GM18858 (cell line): ENCODE data around the gene PNPLA2.

ENCODE experiments used
- ATAC-seq: cut with Tn5 transposase; IDR thresholded peaks from one replicate; pipeline ENCODE4 v1.9.1; 2021; ENCODE audit not compliant: unreplicated experiment

PNPLA2 gene

DNA sequence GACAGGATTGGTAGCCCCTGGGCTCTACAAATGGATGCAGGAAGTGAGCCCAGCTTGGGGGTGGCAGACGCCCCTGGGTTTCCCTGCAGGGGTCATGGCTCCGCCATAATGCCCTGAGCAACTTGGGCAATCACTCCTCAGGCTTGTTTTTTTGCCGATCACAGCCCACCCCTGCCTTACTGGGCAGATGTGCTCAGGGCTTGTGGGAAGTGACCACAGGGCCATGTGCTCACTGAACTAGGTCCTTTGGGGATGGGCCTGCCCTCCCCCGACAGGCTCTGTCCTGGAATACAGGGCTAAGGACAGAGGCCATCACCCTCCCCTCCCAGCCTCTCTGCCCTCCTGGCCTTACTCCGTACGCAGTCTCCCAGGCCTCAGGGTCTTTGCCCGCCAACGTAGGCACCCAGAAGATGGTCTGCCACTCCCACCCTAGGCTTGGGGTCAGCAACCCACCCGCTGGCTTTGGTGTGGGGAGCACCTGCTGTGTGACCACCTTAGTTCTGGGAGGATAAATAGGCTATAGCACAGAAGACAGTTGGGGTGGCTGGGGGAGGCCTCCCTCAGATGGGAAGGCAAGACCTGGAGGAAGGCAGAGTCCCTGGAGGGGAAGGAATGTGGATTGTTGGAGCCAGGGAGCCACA lies 5.1 kb upstream of the PNPLA2 start:
- no peak for ATAC-seq

DNA sequence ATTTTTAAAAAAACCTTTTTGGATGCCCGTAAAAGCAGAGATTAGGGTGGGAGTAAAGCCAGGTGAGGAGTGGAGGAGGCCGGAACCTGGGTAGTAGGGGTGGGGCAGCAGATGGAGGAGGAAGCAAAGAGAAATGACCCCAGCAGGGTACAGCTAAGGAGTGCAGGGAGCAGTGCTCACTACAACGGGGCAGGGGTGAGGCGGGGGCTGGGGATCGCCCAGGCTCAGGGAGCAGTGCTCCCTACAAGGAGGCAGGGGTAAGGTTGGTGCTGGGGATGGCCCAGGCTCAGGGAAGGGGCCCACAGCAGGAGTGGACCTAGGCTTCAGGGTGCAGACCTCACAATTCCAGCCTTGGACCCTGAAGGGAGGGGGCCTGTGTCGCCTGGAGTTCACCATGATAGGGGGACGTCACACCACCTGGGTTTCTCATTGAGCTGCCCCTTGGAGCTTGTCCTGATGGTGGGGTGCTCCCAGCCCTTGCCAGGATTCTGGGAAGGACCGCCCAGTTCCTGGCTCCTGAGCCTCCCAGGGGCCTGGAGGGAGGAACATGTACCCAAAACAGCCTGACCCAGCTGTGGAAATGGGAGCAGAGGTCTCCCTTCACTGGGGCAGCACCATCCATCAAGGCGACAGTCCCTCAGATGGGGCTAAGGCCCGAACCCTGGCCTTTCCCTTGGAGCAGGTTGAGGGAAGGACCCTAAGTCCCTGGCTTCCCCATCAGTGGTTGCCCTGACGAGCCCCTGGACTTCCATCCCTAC lies 2.9 kb upstream of the PNPLA2 start:
- ATAC-seq, result no peak

DNA sequence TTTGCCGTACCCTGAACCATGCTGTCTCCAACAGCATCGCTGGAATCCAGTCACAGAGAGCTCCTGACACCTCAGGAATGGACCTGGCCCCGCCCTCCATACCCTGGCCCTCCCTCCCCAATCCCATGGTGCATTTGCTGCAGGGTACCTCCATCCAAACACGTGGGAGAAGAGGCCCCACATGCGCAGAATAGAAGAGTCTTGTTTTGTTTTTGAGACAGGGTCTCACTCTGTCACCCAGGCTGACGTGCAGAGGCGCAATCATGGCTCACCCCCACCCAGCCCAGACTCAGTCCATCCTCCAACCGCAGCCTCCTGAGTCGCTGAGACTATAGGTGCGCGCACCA lies 2.3 kb upstream of the PNPLA2 start:
- no peak for ATAC-seq

- ATAC-seq, result peak; percentile 47
Observed at GRCh38 chr11:819129-819931, 616 bp downstream of the PNPLA2 start.

DNA sequence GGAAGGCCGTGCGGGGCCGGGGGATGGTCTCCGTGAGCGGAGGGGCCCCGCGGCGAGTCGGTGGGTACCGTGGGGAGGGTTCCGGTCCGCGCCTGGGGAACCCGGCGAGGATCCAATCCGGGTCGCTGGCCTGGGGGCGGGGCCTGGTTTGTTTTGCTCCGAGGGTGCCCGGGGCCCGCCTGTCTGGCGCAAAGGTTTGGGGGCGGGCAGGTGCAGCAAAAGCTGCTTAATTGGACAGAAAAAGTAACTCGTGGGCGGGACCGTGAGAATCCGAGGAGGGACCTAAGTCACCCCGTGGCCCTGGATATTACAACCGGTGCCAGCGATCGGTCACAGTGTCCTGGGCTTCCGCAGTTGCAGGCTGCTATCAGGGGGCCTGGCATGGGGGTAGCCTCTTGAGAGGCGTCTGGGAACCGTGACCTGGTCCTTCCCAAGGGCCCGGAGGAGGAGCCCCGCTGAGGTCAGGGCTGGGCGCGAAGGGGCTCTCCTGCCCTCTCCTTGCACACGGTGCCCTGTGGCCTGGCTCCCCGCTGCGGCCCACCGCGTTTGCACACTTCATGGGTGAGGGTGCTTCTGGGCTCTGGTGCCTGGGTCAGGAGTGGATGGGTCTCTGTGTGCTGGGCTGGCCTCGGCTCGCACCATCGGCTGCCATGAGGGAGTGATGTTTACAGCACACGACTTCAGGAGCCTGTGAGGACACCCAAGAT lies 1.4 kb downstream of the PNPLA2 start:
- peak; percentile 39 for ATAC-seq

DNA sequence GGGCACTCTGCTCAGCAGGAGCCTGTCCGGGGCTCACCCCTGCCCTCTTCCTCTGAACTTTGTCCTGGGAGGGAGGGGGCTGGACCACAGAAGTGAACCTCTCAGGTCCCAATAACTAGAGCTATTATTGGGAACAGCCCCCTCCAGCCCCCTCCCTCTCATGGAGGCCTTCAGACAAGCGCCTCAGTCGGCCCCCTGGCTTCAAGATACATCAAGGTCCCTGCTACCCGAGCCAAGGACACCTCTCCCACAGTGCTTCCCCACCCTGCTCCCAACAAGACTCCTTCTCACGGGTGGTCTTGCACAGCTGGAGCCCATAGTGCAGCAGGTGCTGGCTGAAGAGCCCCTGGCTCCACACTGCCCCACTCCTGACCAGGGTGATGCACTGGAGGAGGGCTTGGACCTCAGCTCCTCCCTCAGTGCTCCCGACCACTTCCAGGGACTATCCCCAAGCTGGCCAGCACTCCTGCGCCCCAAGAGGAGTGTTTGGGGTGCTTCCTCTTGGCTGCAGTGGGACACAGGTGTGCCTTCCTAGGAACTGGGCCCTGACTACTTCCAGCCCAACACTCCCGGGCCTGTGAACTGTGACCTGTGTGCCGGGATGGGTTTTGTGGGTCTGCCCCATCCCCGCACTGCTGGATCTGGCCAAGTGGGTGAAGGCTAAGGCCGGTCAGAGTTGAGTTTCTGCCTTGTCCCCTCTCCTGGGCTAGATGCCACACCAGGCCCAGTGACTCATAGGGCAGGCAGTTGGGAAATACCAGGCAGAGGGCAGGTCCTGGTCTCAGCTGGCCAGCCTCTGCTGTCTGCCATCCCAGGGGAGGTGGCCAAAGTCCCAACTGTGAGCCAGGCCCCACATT lies 2.2 kb downstream of the PNPLA2 start:
- no peak for ATAC-seq

- no peak for ATAC-seq
Observed at GRCh38 chr11:821512-822371, 3.0 kb downstream of the PNPLA2 start.

GRCh38 chr11:823441-824291 lies 5.0 kb downstream of the PNPLA2 start:
- ATAC-seq, result no peak

DNA sequence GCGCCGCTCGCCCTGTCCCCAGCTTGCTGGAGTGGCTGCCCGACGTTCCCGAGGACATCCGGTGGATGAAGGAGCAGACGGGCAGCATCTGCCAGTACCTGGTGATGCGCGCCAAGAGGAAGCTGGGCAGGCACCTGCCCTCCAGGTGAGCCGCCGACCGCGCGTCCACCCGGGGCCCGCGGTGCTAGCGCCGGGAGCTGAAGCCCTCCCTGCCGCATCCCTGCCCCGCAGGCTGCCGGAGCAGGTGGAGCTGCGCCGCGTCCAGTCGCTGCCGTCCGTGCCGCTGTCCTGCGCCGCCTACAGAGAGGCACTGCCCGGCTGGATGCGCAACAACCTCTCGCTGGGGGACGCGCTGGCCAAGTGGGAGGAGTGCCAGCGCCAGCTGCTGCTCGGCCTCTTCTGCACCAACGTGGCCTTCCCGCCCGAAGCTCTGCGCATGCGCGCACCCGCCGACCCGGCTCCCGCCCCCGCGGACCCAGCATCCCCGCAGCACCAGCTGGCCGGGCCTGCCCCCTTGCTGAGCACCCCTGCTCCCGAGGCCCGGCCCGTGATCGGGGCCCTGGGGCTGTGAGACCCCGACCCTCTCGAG lies 5.7 kb downstream of the PNPLA2 start:
- no peak for ATAC-seq

DNA sequence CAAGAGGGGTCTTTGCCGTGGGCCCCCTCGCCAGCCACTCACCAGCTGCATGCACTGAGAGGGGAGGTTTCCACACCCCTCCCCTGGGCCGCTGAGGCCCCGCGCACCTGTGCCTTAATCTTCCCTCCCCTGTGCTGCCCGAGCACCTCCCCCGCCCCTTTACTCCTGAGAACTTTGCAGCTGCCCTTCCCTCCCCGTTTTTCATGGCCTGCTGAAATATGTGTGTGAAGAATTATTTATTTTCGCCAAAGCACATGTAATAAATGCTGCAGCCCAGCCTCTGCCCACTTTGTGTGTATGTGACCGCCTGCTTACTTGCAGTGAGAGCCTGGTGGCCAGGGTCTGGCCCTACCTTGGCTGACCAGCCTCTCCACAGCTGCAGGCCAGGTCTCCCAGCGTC lies 6.2 kb downstream of the PNPLA2 start:
- no peak for ATAC-seq

DNA sequence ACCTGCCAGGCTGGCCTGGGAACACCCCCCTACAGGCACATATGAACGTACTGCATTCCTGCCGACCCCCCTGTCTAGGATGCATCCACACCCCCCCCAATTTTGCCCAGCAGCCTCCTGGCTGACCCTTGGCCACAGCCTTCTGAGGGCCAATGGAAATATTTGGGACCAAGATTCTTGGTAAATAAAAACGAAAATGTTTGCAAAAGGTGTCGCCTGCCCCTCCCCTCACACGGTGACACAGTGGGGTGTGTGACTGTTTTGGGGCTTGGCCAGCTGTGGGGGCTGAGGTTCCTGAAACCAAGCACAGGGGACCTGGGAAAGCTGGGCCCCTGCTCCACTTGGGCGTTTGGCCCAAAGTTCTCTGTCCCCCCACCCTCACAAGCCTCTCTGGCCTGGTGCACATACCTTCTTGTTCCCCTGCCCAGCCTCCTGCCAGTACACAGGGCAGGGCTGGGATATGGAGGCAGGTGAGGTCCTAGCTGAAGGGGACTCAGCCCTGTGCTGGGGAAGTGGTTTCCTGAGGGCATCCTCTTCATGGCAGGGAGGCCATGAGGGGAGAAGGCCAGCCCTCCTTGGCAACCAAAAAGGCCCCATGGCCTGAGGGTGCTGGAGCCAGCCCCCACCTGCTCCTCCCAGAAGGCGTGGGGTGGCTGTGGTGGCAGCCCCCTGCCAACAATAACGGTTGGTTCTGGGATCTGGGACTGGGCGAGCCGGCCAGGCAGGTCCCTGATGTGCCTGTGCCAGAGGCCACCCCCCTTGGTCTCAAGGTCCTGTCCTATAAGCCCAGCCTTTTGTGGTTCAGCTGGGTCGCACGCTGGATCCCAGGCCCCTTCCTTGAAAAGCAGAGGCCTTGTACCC lies 6.9 kb downstream of the PNPLA2 start:
- ATAC-seq, result no peak

GRCh38 chr11:826227-826621 lies 7.5 kb downstream of the PNPLA2 start:
- ATAC-seq, result no peak

DNA sequence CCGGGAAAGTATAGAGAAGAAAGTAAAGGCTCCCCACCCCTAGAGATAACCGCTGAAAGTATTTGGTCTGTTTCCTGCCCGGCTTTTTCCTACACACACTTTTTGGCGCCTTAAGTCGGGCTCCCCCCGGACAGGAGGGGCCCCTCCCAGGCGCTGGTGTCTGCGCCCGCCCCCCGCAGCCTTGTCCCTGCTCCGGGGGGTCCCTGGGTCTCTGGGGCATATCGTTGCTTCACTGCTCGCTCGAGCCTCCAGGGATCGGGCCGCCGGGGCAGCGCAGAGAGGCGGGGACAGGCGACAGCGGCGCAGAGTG lies 8.1 kb downstream of the PNPLA2 start:
- ATAC-seq, result no peak

DNA sequence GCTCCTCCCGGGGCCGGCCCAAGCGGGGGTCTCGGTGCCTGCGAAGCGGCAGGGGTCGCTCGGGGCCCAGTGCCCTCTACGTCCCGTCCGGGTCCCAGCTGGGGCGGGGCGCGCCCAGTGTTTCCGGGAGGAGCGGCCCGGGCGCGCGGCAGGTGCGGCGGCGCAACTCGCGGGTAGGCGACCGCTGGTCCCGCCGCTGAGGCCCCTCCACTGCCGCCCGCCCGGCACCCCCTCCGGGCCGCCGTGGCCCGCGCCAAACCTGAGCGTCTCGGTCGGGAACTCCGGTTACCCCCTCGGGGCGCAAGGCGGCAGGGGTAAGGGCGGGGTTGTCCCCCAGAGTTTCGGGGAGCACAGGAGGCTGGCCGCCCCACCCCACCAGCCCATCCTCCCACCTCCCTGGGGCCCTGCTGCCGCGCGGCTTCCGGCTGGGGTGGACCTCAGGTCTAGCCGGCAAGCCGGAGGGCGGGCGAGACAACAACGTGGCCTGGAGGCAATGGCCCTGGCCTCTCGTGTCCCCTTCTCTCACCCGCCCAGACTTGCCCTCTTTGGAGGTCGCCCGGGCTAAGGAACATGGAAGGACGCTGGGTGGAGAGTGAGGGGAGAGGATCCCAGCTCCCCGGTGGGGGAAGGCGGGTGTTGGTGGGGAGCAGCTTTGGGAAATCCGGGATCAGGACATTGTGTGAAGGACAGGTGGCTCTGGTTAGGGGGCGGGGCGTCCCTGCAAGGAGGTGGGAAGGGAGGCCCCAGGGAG lies 8.6 kb downstream of the PNPLA2 start:
- ATAC-seq, result no peak

- no peak for ATAC-seq
Observed at GRCh38 chr11:827897-828192, 9.1 kb downstream of the PNPLA2 start, which contains the start of gene CRACR2B. TSS of gene CRACR2B (plus strand) at chr11:827919. CDS start at chr11:828608, 689 bp downstream.

- ATAC-seq, result no peak
Observed at GRCh38 chr11:828506-829175, 9.9 kb downstream of the PNPLA2 start.
